GM21381 (cell line): ENCODE results near the gene MMP24.
"Not testable (repeated sequence)": the region's sequence is repeated elsewhere in the genome, so short reads cannot be mapped to it uniquely, and the experiment has no call there.

Experiments
- ATAC-seq: cut with Tn5 transposase; IDR thresholded peaks from one replicate; pipeline ENCODE4 v1.9.1; 2021; ENCODE audit warnings: mild to moderate bottlenecking, moderate library complexity; ENCODE audit not compliant: unreplicated experiment

The MMP24 gene

DNA sequence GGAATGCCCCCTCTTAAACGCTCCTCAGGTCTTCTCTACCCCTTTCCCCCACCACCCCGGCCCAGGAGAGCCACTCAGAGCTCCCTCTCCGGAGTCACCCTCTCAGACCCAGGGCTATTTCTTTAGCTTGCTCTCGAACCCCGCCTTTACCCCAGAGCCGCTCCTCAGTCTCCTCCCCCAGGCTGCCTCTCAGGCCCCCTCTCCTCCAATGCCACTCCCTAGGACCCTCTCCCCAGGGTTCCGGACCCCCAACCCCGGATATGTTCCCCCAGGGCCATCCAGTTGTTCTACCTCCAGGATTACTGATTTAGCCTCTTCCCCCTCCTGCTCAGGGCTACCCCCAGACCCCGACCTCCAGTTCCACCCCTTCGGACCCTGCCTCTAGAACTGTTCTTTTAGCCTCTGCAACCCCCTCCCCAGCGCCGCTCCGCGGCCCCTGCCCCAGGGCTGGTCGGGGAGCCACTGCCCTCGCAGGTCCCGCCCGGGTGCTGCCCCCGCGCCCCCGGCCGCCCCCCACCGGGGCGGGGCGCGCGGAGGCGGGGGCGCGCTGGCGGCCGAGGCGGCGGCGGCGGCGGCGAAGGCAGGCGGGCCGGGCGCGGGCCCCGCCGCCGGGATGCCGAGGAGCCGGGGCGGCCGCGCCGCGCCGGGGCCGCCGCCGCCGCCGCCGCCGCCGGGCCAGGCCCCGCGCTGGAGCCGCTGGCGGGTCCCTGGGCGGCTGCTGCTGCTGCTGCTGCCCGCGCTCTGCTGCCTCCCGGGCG is at the start of gene MMP24:
Gene MMP24, plus strand, starts transcription at position 565 of the 758 bp plus-strand sequence. Its CDS starts 49 bp downstream, at position 614.
- no peak for ATAC-seq

DNA sequence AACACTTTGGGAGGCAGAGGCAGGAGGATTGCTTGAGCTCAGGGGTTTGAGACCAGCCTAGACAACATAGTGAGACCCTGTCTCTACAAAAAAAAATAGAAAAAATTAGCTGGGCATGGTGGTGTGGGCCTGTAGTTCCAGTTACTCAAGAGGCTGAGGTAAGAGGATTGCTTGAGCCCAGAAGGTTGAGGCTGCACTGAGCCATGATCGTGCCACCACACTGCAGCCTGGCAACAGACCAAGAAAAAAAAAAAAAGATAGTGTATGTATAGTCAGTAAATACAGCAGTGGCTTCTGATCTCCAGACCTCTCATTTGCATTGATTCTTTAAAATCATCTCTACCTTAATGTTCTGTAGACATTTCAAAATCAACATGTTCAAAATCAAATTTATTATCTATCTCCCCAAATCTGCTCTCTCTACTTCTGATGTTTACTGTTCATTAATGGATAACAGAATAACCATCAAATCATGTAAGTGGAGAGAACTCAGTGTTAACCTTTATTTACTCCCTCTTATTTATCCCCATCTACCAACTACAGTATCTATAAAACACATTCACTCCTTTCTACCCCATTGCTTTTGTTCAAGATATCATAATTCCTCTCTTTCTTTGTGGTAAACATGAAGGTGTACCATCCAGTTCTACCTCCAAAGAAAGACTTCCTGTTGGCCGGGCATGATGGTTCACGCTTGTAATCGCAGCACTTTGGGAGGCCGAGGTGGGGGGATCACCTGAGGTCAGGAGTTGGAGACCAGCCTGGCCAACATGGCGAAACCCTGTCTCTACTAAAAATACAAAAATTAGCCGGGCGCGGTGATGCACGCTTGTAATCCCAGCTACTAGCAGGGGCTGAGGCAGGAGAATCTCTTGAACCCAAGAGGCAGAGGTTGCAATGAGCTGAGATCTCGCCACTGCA is 46.9 kb upstream of the MMP24 start:
- no peak for ATAC-seq

DNA sequence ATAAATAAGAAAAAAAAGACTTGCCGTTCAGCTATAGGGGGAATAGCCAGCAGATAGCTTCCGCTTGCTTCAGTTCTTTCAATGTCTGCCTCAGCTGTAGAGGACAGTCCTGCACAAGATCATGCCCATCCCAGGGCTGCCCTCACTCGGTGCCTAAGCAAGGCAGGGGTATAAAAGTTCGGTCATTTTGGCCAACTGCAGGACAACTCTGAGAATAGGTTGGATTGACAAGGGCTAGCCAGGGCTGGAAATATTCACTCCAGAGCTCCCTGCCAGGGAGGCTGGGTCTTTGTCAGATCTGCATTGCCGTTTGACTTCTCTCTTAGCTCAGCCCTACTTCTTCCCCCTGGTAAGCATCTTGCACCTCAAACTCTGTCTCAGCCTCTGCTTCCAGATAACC is 46.2 kb upstream of the MMP24 start:
- no peak for ATAC-seq

DNA sequence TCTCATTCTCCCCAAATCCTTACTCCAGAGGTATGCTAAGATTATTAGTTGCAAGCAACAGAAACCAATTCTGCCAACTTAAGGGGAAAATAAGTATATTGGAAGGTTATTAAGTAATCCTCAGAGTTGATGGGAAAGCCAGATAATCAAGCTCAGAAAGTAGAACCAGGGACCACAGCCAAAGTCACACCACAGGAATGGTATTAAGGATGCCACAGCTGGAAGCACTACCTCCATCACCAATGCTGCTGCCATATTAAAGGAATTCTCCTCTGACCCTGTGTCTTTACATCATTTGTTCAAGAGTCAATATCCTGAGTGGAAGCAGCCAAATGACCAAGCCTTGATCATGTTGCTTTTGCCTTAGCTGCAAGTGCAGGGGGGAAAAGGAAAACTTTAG is 44.8 kb upstream of the MMP24 start:
- no peak for ATAC-seq

DNA sequence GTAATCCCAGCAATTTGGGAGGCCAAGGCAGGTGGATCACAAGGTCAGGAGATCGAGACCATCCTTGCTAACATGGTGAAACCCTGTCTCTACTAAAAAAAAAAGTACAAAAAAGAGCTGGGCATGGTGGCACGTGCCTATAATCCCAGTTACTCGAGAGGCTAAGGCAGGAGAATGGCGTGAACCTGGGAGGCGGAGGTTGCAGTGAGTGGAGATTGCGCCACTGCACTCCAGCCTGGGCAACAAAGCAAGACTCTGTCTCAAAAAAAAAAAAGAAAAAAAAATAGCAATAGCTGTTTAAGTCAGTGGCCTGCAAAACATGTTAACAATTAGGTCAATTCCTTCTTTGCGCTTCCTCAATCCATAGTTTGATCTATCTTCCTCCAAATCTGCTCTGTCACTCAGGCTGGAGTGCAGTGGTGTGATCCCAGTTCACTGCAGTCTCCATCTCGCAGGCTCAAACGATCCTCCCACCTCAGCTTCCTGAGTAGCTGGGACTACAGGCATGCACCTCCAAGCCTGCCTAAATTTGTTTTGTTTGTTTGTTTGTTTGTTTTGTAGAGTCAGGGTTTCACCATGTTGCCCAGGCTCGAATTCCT is 39.7 kb upstream of the MMP24 start:
- not testable (repeated sequence) for ATAC-seq

DNA sequence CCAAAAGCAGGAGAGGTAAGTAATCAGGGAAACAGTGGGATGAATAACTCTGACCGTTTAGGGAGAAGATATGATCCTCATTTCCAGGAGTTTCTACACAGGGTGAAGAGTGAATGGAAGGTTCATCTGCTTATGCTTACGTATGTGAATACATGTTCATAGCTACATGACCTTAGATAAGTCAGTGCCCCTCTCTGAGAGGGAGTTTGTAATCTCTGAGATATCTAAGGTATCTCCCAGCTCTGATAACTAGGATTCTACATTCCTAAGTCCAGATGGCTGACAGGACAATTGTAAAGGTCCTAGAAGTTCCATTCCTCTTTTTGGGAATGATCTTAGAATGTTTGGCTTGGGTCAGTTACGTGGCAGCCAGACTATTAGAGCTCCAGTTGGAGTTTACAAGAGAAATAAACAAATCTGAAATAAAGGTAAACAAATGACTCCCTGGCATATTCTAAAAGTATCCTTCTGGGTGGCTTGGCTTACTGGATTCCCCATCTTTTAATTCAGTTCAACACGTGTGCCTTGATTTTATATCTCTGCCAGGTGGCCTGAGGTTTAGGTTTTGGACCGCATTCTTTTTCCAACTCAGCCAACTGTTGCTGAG is 38.8 kb upstream of the MMP24 start:
- no peak for ATAC-seq

DNA sequence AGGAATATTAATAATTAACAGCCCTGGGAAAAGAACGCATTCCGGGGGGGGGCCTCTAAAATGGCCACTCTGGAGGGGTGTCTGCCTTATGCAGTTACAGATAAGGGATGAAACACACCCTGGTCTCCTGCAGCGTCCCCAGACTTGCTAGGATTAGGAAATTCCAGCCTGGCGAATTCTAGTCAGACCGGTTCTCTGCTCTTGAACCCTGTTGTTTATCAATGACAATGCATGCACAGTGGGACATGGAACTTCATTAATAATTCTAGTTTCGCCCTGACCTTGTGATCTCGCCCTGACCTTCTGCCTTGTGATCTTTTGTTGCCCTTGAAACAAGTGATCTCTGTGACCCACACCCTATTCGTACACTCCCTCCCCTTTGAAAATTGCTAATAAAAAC is 37.3 kb upstream of the MMP24 start:
- not testable (repeated sequence) for ATAC-seq

DNA sequence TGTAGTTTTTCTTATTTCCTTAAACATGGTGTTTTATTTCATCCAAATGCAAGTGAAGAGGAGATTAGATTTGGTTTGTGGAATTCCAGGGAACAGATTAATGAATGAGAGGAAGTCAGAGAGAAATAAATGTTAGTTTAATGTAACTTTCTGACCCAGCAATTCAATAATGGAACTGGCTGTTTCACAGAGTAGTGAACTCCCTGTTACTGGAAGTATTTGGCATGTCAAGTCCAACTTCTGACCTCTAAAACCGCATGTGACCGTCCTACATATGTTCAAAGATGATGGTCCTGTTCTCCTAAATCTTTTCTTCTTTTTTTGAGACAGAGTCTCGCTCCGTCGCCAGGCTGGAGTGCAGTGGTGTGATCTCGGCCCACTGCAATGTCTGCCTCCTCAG is 35.9 kb upstream of the MMP24 start:
- ATAC-seq, result no peak

DNA sequence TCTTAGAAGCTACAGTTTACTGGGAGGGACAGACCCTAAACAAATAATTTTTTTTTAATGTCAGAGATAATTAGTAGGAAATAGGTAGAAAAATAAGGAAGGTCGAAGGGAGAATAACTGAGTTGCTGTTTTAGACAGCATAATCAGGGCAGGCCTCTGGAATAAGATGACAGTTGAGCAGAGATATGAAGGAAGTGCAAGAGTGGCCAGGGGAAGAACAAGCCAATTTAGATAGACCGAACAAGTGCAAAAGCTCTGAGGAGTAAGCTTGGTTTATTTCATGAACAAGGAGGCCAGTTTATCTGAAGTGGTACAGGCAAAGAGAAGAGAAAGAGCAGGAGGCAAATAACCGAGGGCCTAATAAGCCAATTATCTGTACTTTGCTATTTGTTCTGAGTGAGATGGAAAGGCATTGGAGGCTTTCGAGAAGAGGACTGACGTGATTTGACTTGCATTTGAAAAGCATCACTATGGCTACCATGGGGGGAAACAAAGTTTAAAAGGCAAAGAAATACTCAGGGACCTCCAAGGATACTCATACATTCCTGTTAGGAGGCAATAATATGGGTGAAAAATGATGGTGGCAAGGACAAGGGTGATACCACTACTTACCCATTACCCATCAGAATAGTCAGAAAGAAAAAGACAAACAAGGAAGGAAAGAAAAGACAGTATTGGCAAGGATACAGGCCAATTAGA is 34.9 kb upstream of the MMP24 start:
- ATAC-seq, result no peak

DNA sequence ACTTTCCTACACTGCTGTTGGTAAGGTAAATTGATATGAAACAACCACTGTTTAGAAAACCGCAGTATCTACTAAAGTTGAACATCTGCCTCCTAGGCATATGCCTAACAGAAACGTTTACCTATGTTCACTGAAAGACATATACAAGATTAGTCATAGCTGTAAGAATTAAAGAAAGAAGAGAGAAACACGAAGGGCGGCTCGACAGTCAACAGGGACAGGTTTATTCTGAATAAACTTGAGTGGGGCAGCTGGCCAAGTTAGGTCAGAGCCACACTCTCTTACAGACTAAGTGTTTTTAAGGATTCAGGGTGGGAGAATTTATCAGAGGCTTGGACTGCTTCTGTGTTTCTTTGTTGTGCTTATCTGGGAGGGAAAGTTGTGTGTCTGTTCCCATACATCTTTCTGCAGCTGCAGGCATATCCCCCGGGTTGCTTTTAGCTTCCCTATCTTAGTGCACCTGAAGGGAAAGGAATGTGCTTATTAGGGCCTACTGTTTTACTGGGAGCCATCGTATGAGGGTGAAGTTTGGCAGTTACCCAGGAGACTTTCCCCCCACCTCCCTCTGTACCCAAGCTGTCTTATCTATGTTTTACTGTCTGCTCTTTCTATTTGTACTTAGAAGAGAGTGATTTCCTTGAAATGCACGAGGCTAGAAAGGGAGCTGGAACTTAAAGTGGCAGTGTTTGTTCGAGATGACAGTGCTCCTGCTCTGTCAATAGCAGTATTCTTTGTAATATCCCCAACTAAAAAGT is 34.2 kb upstream of the MMP24 start:
- no peak for ATAC-seq

DNA sequence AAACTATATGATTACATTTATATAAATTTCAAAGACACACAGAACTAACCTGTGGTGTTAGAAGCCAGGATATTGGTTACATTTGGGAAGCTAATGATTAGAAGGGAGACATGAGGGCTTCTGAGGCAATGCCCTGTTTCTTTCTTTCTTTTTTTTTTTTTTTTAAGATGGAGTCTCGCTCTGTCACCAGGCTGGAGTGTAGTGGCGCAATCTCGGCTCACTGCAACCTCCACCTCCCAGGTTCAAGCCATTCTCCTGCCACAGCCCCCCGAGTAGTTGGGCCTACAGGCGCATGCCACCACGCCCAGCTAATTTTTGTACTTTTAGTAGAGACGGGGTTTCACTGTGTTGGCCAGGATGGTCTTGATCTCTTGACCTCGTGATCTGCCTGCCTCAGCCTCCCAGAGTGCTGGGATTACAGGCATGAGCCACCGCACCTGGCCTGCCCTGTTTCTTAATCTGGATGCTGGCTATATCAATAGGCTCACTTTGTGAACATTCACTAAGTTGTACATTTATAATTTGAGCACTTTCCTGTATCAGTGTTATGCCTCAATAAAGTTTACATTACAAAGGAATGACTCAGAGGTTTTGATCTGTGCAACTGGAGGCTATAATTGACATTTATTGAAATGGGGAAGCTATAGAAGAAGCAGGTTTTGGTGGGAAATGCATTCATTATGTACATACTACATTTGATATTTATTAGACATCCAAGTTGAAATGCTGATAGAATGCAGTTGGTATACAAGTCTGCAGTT is 33.3 kb upstream of the MMP24 start:
- not testable (repeated sequence) for ATAC-seq

DNA sequence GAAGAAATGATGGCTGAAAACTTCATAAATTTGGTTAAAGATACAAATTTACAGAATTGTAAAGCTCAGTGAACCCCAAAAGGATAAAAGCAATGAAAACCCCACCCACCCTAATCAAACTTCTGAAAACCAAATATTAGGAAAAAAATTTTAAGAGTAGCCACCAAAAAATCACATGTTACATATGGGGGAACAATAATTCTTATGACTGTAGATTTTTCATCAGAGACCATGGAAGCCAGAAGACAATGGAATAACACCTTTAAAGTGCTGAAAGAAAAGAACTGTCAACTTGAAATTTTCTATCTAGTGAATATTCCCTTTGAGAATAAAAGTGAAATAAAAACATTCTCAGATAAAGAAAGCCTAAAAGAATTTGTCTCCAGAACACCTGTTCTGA is 30.2 kb upstream of the MMP24 start:
- ATAC-seq, result no peak

DNA sequence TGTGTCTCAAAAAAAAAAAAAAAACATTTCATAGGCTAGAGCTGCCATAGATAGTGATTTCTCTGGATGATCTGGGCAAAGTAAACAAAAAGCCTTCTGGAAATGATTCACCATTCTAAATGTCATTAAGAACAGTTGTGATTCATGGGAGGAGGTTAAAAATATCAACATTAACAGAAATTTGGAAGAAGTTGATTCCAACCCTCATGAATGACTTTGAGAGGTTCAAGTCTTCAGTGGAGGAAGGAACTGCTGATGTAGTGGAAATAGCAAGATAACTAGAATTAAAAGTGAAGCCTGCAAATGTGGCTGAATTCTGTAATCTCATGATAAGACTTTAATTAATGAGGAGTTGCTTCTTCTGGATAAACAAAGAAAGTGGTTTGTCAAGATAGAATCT is 26.8 kb upstream of the MMP24 start:
- ATAC-seq, result no peak

DNA sequence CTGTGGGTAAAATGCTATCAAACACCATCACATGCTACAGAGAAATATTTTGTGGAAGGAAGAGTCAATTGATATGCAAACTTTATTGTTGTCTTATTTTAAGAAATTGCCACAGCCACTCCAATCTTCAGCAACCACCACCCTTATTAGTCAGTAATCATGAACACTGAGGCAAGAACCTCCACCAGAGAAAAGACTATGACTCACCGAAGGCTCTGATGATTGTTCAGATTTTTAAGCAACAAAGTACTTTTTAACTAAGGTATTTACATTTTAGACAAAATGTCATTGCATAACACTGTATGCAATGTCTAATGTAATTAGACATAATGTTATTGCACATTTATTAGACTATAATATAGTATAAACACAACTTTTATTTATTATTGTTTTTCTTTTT is 26.2 kb upstream of the MMP24 start:
- ATAC-seq, result no peak

DNA sequence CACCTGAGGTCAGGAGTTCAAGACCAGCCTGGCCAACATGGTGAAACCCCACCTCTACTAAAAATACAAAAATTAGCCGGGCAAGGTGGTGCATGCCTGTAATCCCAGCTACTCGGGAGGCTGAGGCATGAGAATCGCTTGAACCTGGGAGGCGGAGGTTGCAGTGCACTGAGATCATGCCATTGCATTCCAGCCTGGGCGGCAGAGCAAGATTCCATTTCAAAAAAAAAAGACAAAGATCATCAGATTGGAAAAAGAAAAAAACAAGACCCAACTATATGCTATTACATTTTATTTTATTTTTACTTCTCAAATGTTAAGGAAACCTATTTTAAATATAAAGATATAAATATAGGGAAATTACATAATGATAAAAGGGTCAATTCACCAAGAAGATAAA is 25.0 kb upstream of the MMP24 start:
- not testable (repeated sequence) for ATAC-seq

DNA sequence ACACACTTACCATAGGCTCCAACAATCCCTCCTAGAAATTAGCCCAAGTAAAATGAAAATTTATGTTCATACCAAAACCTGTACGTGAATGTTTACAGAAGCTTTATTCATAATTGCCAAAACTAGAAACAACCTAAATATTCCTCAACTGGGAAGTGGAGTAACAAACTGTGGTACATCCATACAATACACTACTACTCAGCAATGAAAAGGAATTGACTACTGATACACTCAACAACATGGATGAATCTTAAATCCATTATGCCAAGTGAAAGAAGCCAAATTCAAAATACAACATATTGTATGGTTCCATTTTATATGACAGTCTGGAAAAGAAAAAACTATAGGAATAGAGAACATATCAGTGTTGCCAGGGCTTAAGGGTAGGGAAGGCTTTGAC is 19.7 kb upstream of the MMP24 start:
- no peak for ATAC-seq

DNA sequence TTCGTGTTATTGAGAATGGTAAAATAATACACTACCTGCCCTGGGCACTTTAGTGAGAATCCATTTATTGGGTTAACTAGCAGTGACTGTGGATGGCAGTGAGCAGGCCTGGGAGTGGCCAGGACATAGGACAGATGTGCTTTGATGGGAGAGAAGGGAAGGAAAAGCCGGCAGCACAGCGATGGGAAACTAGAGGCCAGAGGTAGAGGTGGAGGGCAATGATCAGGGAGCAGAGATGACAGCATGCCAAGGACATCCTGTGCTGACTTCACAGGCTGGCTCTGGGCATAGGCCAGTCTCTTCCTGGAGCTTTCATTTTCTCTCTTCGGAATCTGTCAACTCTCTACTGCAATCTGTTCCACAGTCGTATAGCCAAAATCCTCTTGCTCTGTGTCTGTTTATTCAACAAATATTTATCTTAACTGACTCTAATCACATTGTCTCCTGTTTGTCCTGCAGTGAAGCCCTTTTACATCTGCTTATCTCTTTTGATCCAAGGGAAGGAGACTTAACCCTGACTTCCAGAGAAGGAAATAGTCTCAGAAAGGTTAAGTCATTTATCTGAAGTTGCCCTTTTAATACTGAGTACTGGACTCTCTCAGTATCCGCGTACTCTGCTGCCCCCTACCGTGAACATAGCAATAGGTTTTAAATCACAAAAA is 18.4 kb upstream of the MMP24 start:
- no peak for ATAC-seq

DNA sequence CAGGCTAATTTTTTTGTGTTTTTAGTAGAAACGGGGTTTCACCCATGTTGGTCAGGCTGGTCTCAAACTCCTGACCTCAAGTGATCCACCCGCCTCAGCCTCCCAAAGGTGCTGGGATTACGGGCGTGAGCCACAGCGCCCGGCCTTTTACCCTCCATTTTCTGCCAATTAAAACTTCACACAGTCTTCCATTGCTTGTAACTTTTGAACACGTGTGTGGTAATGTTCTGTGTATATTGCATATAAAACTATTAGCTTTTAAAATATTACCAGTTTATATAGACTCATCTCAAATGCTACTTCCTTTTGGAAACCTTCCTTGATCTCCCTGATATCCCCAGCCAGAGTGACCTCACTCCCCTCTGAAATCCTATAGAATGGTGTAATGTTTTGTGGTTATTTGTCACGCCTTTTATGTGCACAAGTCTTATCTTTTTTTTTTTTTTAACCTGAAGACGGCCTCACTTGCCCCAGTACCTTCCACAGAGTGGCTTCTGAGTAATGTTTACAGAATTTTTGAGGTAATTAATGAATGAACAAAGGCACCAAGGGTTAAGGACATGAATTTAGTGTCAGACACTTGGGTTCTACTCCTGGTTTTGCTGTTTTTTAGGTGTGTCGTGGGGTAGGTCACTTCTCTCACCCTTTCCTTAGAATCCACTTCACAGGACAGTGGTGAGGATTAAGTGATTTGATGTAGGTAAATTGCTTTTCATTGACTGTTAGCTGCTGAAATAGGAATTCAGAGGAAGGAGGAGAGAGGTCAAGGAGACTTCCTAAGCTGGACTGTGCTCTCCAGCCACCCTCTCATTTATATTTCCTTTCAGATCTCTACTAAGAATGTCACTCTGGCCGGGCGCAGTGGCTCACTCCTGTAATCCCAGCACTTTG is 11.2 kb upstream of the MMP24 start:
- no peak for ATAC-seq
